HEK293 (cell line): ENCODE results near the gene PRCD.

Experiments
- CTCF ChIA-PET: fragments of 350-600 bp; formaldehyde crosslinking; extraction: SDS; loops from one replicate; lab custom pipeline; 2021; ENCODE audit warnings: antibody characterized with exemption; lab: Yijun Ruan, JAX
- POLR2A ChIA-PET: fragments of 300-600 bp; formaldehyde crosslinking; extraction: SDS; loops from one replicate; lab custom pipeline; 2020; ENCODE audit warnings: antibody characterized with exemption, inconsistent platforms; lab: Yijun Ruan, JAX
- H3K27ac ChIP-seq: fragments of 200-500 bp; sonication (Bioruptor generic); 2 replicates; pipeline ENCODE4 v1.5.1; 2014; ENCODE audit warnings: low read depth, low read length, control low read depth, inconsistent platforms; ENCODE audit errors: extremely low read depth
- H3K36me3 ChIP-seq, 2 experiments: fragments of 200-500 bp in 1 of 2; sonication (Bioruptor generic) in 1 of 2; 1 replicate in 1 of 2; 2 replicates in 1 of 2; pipeline ENCODE4 v1.5.1; 2014 to 2017; ENCODE audit warnings: inconsistent platforms in 2 of 2, low read length in 2 of 2; ENCODE audit not compliant: control insufficient read depth in 2 of 2, insufficient read depth in 1 of 2
- H3K4me1 ChIP-seq: fragments of 200-500 bp; sonication (Bioruptor generic); 2 replicates; pipeline ENCODE4 v1.5.1; 2014; ENCODE audit warnings: mild to moderate bottlenecking, low read length, inconsistent platforms; ENCODE audit not compliant: control insufficient read depth, insufficient read depth
- H3K4me3 ChIP-seq: 2 replicates; pipeline ENCODE4 v1.5.1; 2011; ENCODE audit warnings: low read depth, mild to moderate bottlenecking, control low read depth, low read length, moderate library complexity
- H3K9me3 ChIP-seq: fragments of 200-500 bp; sonication (Bioruptor generic); 2 replicates; pipeline ENCODE4 v1.5.1; 2014; ENCODE audit warnings: low read depth, low read length, inconsistent platforms; ENCODE audit not compliant: control insufficient read depth, insufficient read depth
- FEZF1 ChIP-seq: fragments of 450-650 bp; formaldehyde crosslinking; IDR thresholded peaks from 2 replicates; pipeline ENCODE4 v1.5.1; 2016; ENCODE audit warnings: missing biosample characterization, missing genetic modification characterization
- GFI1B ChIP-seq: fragments of 450-650 bp; formaldehyde crosslinking; IDR thresholded peaks from 2 replicates; pipeline ENCODE4 v1.5.1; 2016; ENCODE audit warnings: missing biosample characterization, missing genetic modification characterization
- GLIS2 ChIP-seq: fragments of 450-650 bp; formaldehyde crosslinking; IDR thresholded peaks from 2 replicates; pipeline ENCODE4 v1.5.1; 2016; ENCODE audit warnings: missing biosample characterization, missing genetic modification characterization
- PRDM6 ChIP-seq: fragments of 450-650 bp; formaldehyde crosslinking; IDR thresholded peaks from 2 replicates; pipeline ENCODE4 v1.5.1; 2017; ENCODE audit warnings: missing biosample characterization, missing genetic modification characterization
- SETDB1 ChIP-seq: IDR thresholded peaks from one replicate; pipeline ENCODE4 v1.6.1; 2017; ENCODE audit warnings: mild to moderate bottlenecking, low read length, moderate library complexity, mixed read lengths; ENCODE audit not compliant: insufficient read length
- SP7 ChIP-seq: fragments of 450-650 bp; formaldehyde crosslinking; IDR thresholded peaks from 2 replicates; pipeline ENCODE4 v1.5.1; 2016; ENCODE audit warnings: missing biosample characterization, missing genetic modification characterization
- ZFP41 ChIP-seq: fragments of 450-650 bp; formaldehyde crosslinking; IDR thresholded peaks from 2 replicates; pipeline ENCODE4 v1.5.1; 2016; ENCODE audit warnings: missing biosample characterization, missing genetic modification characterization, borderline replicate concordance
- ZNF16 ChIP-seq: fragments of 450-650 bp; formaldehyde crosslinking; IDR thresholded peaks from 2 replicates; pipeline ENCODE4 v1.5.1; 2016; ENCODE audit warnings: low read depth, missing biosample characterization, missing genetic modification characterization
- ZNF280C ChIP-seq: fragments of 450-650 bp; formaldehyde crosslinking; IDR thresholded peaks from 2 replicates; pipeline ENCODE4 v1.5.1; 2016; ENCODE audit warnings: missing biosample characterization, missing genetic modification characterization
- ZNF362 ChIP-seq: fragments of 450-650 bp; formaldehyde crosslinking; IDR thresholded peaks from 2 replicates; pipeline ENCODE4 v1.5.1; 2016; ENCODE audit warnings: missing biosample characterization, missing genetic modification characterization
- ZNF366 ChIP-seq: fragments of 450-650 bp; formaldehyde crosslinking; conservative IDR thresholded peaks from 2 replicates; pipeline ENCODE4 v1.5.1; 2016; ENCODE audit warnings: missing biosample characterization, missing genetic modification characterization
- ZNF391 ChIP-seq: fragments of 450-650 bp; formaldehyde crosslinking; IDR thresholded peaks from 2 replicates; pipeline ENCODE4 v1.5.1; 2016; ENCODE audit warnings: low read depth, missing biosample characterization, missing genetic modification characterization, borderline replicate concordance
- ZNF398 ChIP-seq: fragments of 450-650 bp; formaldehyde crosslinking; IDR thresholded peaks from 2 replicates; pipeline ENCODE4 v1.5.1; 2017; ENCODE audit warnings: missing biosample characterization, missing genetic modification characterization
- ZNF521 ChIP-seq: fragments of 450-650 bp; formaldehyde crosslinking; IDR thresholded peaks from 2 replicates; pipeline ENCODE4 v1.5.1; 2017; ENCODE audit warnings: missing biosample characterization, mild to moderate bottlenecking, missing genetic modification characterization
- ZNF561 ChIP-seq: fragments of 450-650 bp; IDR thresholded peaks from 2 replicates; pipeline ENCODE4 v1.5.1; 2018; ENCODE audit warnings: missing biosample characterization, missing genetic modification characterization, borderline replicate concordance
- ZNF768 ChIP-seq: fragments of 450-650 bp; formaldehyde crosslinking; IDR thresholded peaks from 2 replicates; pipeline ENCODE4 v1.5.1; 2018; ENCODE audit warnings: missing biosample characterization, mild to moderate bottlenecking, missing genetic modification characterization
- TF ChIP-seq, protein P1 (sequence below): fragments of 450-650 bp; formaldehyde crosslinking; IDR thresholded peaks from 2 replicates; pipeline ENCODE4 v1.5.1; 2016; ENCODE audit warnings: missing biosample characterization, missing genetic modification characterization
- TF ChIP-seq, protein P2 (sequence below): fragments of 450-650 bp; formaldehyde crosslinking; IDR thresholded peaks from 2 replicates; pipeline ENCODE4 v1.5.1; 2016; ENCODE audit warnings: missing biosample characterization, missing genetic modification characterization, low read depth
- TF ChIP-seq, protein P3 (sequence below): fragments of 450-650 bp; formaldehyde crosslinking; IDR thresholded peaks from 2 replicates; pipeline ENCODE4 v1.5.1; 2016; ENCODE audit warnings: missing biosample characterization, missing genetic modification characterization, borderline replicate concordance

The PRCD gene

GRCh38 chr17:76510831-76511244 is 29.0 kb upstream of the PRCD start:
- ChIA-PET POLR2A (interaction anchor here (0.7 to 1.8 kb wide), 3 partner anchors 46 to 378 kb away, joined by 3 to 7 read pairs (median 3); no protein-coding TSS in a partner anchor), CTCF (interaction anchor here (0.5 to 8.4 kb wide), 14 partner anchors 9 to 418 kb away, joined by 3 to 187 read pairs (median 3); partner anchors contain the start of gene AANAT)
- Histone ChIP-seq H3K4me1 (no peaks in the 10 kb centered on the region), H3K4me3 (no peak overlapping the region), H3K9me3 (no peaks in the 10 kb centered on the region), H3K36me3 (no peaks in the 10 kb centered on the region), H3K27ac (no peak overlapping the region)
- TF ChIP-seq ZNF16 (tag by site-specific recombination), result no peak
- no peak for TF ChIP-seq FEZF1 (tag by site-specific recombination)
- TF ChIP-seq ZNF391, result no peak
- TF ChIP-seq ZNF362 (tag by site-specific recombination), result no peak
- TF ChIP-seq, protein P1, sequence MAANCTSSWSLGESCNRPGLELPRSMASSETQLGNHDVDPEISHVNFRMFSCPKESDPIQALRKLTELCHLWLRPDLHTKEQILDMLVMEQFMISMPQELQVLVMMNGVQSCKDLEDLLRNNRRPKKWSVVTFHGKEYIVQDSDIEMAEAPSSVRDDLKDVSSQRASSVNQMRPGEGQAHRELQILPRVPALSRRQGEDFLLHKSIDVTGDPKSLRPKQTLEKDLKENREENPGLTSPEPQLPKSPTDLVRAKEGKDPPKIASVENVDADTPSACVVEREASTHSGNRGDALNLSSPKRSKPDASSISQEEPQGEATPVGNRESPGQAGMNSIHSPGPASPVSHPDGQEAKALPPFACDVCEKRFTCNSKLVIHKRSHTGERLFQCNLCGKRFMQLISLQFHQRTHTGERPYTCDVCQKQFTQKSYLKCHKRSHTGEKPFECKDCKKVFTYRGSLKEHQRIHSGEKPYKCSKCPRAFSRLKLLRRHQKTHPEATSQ (tag by site-specific recombination), result no peak
- TF ChIP-seq SP7 (tag by site-specific recombination), result no peak
- TF ChIP-seq ZNF280C (tag by site-specific recombination), result no peak
- no peak for TF ChIP-seq SETDB1
- TF ChIP-seq ZNF366 (tag by site-specific recombination), result no peak
- TF ChIP-seq PRDM6, result no peak
- no peak for TF ChIP-seq ZFP41 (tag by site-specific recombination)
- no peak for TF ChIP-seq ZNF561 (tag by site-specific recombination)

GRCh38 chr17:76511668-76512365 is 28.0 kb upstream of the PRCD start:
- H3K4me1 ChIP-seq, result no peaks in the 10 kb centered on the region
- POLR2A ChIA-PET, result no interaction called here
- H3K36me3 ChIP-seq, result no peaks in the 10 kb centered on the region
- H3K27ac ChIP-seq, result no peak overlapping the region
- TF ChIP-seq ZNF768 (tag by site-specific recombination) (peak; percentile 66; the same call in 1 of the 2 replicates), GLIS2 (no peak), ZNF398 (no peak), GFI1B (tag by site-specific recombination) (no peak), ZNF521 (tag by site-specific recombination) (no peak)
- TF ChIP-seq, protein P2, sequence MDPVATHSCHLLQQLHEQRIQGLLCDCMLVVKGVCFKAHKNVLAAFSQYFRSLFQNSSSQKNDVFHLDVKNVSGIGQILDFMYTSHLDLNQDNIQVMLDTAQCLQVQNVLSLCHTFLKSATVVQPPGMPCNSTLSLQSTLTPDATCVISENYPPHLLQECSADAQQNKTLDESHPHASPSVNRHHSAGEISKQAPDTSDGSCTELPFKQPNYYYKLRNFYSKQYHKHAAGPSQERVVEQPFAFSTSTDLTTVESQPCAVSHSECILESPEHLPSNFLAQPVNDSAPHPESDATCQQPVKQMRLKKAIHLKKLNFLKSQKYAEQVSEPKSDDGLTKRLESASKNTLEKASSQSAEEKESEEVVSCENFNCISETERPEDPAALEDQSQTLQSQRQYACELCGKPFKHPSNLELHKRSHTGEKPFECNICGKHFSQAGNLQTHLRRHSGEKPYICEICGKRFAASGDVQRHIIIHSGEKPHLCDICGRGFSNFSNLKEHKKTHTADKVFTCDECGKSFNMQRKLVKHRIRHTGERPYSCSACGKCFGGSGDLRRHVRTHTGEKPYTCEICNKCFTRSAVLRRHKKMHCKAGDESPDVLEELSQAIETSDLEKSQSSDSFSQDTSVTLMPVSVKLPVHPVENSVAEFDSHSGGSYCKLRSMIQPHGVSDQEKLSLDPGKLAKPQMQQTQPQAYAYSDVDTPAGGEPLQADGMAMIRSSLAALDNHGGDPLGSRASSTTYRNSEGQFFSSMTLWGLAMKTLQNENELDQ (tag by site-specific recombination), result no peak
- TF ChIP-seq, protein P3, sequence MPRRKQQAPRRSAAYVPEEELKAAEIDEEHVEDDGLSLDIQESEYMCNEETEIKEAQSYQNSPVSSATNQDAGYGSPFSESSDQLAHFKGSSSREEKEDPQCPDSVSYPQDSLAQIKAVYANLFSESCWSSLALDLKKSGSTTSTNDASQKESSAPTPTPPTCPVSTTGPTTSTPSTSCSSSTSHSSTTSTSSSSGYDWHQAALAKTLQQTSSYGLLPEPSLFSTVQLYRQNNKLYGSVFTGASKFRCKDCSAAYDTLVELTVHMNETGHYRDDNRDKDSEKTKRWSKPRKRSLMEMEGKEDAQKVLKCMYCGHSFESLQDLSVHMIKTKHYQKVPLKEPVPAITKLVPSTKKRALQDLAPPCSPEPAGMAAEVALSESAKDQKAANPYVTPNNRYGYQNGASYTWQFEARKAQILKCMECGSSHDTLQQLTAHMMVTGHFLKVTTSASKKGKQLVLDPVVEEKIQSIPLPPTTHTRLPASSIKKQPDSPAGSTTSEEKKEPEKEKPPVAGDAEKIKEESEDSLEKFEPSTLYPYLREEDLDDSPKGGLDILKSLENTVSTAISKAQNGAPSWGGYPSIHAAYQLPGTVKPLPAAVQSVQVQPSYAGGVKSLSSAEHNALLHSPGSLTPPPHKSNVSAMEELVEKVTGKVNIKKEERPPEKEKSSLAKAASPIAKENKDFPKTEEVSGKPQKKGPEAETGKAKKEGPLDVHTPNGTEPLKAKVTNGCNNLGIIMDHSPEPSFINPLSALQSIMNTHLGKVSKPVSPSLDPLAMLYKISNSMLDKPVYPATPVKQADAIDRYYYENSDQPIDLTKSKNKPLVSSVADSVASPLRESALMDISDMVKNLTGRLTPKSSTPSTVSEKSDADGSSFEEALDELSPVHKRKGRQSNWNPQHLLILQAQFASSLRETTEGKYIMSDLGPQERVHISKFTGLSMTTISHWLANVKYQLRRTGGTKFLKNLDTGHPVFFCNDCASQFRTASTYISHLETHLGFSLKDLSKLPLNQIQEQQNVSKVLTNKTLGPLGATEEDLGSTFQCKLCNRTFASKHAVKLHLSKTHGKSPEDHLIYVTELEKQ (tag by site-specific recombination), result no peak
- H3K9me3 ChIP-seq, result no peaks in the 10 kb centered on the region
- CTCF ChIA-PET, result interaction anchor here (0.9 to 8.4 kb wide), 10 partner anchors 10 to 208 kb away, joined by 3 to 187 read pairs (median 8); partner anchors contain the start of genes AANAT and PRCD
- no peak overlapping the region for H3K4me3 ChIP-seq
